Neutrophil (primary cell): ENCODE measurements around the gene STAT1.

ENCODE experiments used
- H3K27ac ChIP-seq: fragments of 200-600 bp; sonication (generic); 2 replicates; pipeline ENCODE4 v1.5.1; 2016; ENCODE audit warnings: mild to moderate bottlenecking, moderate library complexity
- H3K27me3 ChIP-seq: fragments of 200-600 bp; sonication (generic); 2 replicates; pipeline ENCODE4 v1.6.0; 2016; ENCODE audit warnings: mild to moderate bottlenecking
- H3K36me3 ChIP-seq: fragments of 200-600 bp; sonication (generic); 2 replicates; pipeline ENCODE4 v1.5.1; 2017
- H3K4me1 ChIP-seq, 2 experiments: fragments of 200-600 bp in 1 of 2; sonication (generic) in 1 of 2; 1 replicate in 1 of 2; 2 replicates in 1 of 2; pipeline versions ENCODE4 v1.5.1 to v1.6.1; 2013 to 2016; ENCODE audit warnings: low read depth in 1 of 2, low read length in 1 of 2, mild to moderate bottlenecking in 1 of 2, moderate library complexity in 1 of 2; ENCODE audit not compliant: control insufficient read depth in 1 of 2, insufficient read depth in 1 of 2
- H3K4me3 ChIP-seq, 2 experiments: fragments of 200-600 bp in 1 of 2; sonication (generic) in 1 of 2; 1 replicate in 1 of 2; 2 replicates in 1 of 2; pipeline ENCODE4 v1.5.1; 2013 to 2016; ENCODE audit warnings: low read depth in 1 of 2, low read length in 1 of 2, mild to moderate bottlenecking in 1 of 2, moderate library complexity in 1 of 2
- H3K9me3 ChIP-seq: fragments of 200-600 bp; sonication (generic); 2 replicates; pipeline ENCODE4 v1.5.1; 2016
- CTCF ChIP-seq: fragments of 200-600 bp; sonication (generic); IDR thresholded peaks from 2 replicates; pipeline ENCODE4 v1.5.1; 2016; ENCODE audit warnings: antibody characterized with exemption

The STAT1 gene

GRCh38 chr2:191048073-191048472, 34.1 kb upstream of the STAT1 start:
- Histone ChIP-seq H3K27me3 (no peaks in the 10 kb centered on the region), H3K36me3 (no peaks in the 10 kb centered on the region), H3K4me1 (peaks cover 23 to 34% of the 10 kb centered on the region in 2 experiments), H3K27ac (no peak overlapping the region), H3K9me3 (no peaks in the 10 kb centered on the region), H3K4me3 (no peak overlapping the region)
- TF ChIP-seq CTCF = no peak

- no peaks in the 10 kb centered on the region for H3K9me3 ChIP-seq
- H3K36me3 ChIP-seq = no peaks in the 10 kb centered on the region
- peaks cover 0 to 7% of the 10 kb centered on the region in 2 experiments for H3K4me1 ChIP-seq
- no peak overlapping the region for H3K27ac ChIP-seq
- no peak overlapping the region for H3K4me3 ChIP-seq
- TF ChIP-seq CTCF = no peak
- H3K27me3 ChIP-seq = no peaks in the 10 kb centered on the region
Observed at GRCh38 chr2:191045141-191045540, 31.2 kb upstream of the STAT1 start.

- H3K27me3 ChIP-seq = no peaks in the 10 kb centered on the region
- peaks cover 3 to 6% of the 10 kb centered on the region in 2 experiments for H3K4me1 ChIP-seq
- no peaks in the 10 kb centered on the region for H3K9me3 ChIP-seq
- no peak overlapping the region for H3K4me3 ChIP-seq
- H3K27ac ChIP-seq = no peak overlapping the region
- H3K36me3 ChIP-seq = no peaks in the 10 kb centered on the region
- TF ChIP-seq CTCF = no peak
Observed at GRCh38 chr2:191043438-191043837, 29.5 kb upstream of the STAT1 start.

GRCh38 chr2:191041418-191042161, 27.6 kb upstream of the STAT1 start:
- no peaks in the 10 kb centered on the region for H3K27me3 ChIP-seq
- H3K36me3 ChIP-seq = no peaks in the 10 kb centered on the region
- no peak overlapping the region for H3K27ac ChIP-seq
- peaks cover 10 to 13% of the 10 kb centered on the region in 2 experiments for H3K4me1 ChIP-seq
- H3K9me3 ChIP-seq = no peaks in the 10 kb centered on the region
- no peak for TF ChIP-seq CTCF
- H3K4me3 ChIP-seq = no peak overlapping the region

- no peak overlapping the region for H3K27ac ChIP-seq
- no peaks in the 10 kb centered on the region for H3K36me3 ChIP-seq
- no peak for TF ChIP-seq CTCF
- no peaks in the 10 kb centered on the region for H3K27me3 ChIP-seq
- H3K9me3 ChIP-seq = no peaks in the 10 kb centered on the region
- H3K4me3 ChIP-seq = no peak overlapping the region
- H3K4me1 ChIP-seq = peaks cover 10 to 13% of the 10 kb centered on the region in 2 experiments
Observed at GRCh38 chr2:191039616-191040015, 25.6 kb upstream of the STAT1 start.
